Globus pallidus (tissue), 1 donor: ENCODE data around the gene NCKIPSD.

Experiments used
- DNase-seq: peaks from one replicate; pipeline ENCODE4 v3.0.0-alpha.2; 2015; ENCODE audit warnings: low spot score

The NCKIPSD gene

DNA sequence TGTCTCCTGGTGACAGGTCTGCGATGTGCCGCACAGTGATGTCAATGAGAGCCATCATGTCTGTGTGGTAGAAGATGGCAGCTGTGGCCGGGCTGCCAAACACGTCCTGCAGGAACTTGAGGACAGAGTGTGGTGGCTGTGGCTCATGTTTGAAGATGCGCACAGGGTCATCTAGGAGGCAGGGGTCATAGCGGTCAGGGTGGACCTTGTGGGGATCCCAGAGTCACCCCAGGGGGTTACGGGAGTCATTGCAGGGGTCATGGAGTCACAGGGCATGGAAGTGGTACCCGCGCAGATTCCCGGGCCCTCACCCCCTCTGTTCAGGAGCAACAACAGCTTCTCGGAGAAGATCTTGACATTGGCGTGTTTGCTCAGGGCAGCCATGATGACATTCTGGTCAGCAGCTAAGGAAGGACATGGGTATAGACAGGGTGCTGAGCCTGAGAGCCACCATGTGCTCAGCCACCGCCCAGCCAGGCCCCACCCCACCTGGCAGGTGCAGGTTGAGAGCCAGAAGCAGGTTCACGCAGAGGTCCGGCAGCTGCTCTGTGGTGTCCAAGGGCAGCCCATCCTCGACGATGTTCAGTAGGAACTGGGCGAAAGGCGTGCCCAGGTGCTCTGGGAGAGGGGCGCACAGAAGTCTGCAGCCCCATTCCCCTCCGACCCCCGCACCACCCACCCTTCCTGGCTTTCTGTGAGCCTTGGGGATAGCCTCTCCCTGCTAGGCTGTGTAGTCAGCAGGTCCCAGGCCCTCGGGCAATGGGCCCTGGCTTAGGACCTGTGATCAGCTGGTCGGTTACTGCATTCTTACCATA lies 6.9 kb downstream of the NCKIPSD start:
- DNase-seq: no peak

DNA sequence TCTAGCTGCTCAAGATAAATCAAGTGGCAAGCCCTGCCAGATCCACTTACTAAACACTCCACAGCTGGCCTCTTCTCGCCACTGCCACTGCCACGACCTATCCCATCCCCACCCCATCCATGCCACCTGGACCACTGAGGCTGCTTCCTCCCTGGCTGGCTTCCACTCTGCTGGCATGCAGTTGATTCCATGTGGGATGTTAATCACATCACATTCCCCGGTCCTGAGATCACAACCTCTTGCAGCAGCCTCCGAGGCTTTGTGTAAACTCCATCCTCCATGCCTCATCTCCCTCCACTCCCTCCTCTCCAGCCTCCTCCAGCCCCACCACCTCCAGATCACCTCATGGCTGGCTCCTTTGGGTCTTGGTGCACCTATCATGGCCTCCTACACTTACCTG lies 7.7 kb downstream of the NCKIPSD start:
- no peak for DNase-seq

DNA sequence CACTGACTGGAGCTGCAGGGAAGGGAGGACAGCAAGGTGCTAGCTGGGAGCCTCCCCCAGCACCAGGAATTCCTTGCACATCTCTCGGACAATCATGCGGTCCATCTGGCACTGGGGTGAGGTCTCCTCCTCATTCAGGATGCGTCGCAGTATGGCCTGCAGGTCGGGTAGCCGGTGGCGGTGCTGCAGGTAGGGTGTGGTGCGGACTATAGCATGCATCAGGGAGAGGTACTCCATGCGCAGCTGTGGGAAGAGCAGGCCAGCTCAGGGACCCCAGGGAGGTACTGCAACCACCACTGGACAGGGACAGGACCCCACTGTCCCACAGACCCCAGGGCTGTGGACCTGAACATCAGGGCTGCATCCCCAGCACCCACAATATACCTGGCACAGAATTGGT lies 11.2 kb downstream of the NCKIPSD start:
- no peak for DNase-seq

DNA sequence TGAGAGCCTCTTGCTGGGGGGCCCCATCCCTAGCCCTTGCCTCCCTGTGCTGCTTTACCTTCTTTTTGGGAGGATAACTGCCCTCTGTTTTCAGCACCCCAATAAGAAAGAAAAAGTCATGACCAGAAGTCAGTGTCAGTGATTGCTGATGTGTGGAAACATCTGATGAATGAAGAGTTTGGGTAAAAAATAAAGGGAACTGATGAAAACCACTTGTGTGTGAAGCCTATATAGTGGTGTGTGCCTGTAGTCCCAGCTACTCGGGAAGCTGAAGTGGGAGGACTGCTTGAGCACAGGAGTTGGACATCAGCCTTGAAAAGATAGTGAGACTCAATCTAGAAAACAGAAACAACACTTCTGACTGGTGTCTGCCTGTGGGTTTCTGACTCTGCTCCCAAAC lies 13.2 kb downstream of the NCKIPSD start:
- DNase-seq: no peak

DNA sequence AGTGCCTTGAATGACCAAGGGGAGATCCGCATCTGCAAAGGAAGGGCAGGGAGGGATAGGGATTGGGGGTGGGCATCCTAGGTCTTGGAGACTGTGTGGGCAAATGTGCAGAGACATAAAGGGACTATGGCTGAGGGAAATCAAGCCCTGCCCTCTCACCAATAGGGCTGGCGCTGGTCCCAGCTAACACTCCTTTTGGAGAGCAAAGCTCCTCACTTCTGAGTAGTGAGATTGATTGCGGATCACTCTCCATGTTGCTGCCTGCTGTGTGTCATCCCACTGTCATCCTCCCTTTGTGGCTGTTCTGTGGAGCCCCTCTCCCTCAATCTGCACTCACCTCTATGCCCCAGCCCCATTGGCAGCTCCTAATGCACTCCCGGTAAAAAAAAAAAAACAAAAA lies 20.8 kb downstream of the NCKIPSD start:
- DNase-seq: no peak

DNA sequence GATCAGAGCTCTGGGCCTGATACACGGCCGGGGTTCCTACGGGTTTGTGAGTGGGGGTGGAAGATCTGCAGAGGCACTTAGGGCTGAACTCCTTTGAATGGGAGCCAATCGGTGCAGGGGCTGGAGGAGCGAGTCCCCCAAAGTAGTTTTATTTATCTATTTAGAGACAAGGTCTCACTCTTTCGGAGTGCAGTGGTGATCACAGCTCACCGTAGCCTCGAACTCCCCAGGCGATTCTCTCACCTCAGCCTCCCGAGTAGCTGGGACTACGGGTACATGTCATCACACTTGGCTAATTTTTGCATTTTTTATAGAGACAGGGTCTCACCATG lies 21.4 kb downstream of the NCKIPSD start:
- no peak for DNase-seq

DNA sequence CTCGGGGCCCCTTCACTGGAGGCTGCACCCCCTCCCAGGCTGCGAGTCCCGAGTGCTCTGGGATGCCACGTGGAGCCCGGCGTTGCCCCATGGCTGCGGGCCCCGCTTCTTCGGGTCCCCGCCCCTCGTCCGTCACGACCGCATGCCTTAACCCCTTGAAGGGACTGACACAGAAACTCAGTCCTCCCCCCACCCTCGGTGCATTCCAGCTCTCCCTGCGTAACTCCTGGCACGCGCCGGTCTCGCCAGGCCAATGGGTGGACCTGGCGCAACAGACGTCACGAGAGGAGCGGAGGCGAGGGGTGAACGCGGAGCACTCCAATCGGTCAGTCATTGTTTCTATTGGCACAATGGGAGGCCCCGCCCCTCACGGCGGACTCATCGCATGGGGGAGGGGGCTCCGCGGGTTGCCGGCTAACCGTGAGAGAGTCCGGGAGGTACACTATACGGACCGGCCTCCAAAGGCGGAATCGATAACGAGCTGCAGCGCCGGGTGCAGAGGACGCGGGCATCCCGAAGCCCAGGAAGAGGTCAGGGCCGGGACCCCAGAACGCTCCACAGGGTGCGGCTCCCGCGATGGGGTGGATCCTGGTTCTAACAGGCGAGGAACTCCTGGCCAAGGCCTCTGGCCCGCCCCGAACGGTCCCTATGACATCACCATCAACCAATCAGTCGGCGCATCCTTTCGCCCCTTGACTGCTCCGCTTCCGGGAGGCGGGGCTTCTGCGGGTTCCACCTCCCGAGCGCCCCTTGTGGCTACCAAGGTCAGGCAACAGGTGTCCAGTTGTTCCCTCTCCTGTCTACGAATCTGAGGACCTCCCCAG lies 22.0 kb downstream of the NCKIPSD start:
- peak; percentile 97 for DNase-seq

DNA sequence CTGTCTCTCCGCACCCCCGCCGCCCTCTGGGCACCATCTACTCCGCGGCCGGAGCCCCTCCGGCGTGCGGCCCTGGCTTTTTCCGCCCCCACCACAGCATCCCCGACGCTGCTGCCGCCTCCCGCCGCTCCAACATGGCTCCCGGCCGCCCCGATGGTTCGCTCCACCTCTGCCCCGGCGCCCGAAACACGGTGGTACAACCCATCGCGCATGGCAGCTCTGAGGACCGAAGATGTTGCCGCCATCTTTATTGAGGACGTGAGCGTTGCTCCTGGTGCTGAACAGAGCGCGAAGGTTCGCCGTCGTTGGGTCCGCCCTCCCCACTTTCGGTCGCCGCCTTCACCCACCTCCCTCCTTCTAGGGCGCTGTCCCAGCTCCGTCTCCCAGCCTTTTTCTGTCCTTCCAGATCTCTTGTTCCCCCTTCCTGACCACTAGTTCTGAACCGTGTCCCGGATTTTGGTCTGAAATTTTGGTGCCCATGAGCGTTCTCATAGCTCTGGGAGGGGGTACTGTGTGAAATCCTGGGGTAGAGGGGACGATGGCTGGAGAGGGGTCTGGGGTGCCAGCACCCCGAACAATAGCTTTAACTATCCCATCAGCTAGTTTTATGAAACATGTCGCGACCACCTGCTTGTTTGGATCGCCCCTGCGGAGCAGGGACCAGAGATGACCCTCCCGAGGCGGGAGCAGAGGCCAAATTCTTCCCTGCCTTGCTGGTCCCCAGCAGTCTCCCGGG lies 22.8 kb downstream of the NCKIPSD start, which contains the start of gene CELSR3:
TSS of gene CELSR3 (minus strand) at position 134 of the 736 bp plus-strand sequence. CDS start 252 bp downstream, outside the sequence.
- peak; percentile 80 for DNase-seq

DNA sequence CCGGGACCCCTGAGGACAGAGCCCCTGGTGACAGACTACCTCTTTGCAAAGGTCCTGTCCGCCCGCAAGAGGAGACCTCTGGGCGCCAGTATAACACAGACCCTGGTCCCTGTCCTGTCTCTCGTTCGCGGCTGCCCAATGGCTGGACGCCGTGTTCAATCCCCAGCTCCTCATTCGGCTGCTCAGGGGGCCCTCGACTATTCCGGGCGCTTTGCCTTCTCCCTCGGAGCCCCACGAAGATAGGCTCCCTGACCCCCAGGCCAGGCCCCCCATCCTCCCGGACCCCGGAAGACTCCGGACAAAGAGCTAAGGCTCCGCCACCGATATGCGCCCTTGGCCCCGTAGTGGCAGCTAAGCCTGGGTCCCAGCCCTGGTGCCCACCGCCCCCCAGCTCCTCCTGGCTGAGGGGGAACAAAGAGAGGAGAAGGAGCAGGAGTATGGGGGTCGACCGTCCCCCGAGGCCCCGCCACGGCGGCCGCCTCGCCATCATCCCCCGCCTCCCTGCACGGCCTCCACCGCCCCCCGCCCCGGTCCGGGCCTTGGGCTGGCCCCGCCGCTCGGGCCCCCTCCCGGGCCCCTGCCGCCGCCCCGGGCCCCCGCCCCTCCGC lies 23.5 kb downstream of the NCKIPSD start:
- DNase-seq: no peak

DNA sequence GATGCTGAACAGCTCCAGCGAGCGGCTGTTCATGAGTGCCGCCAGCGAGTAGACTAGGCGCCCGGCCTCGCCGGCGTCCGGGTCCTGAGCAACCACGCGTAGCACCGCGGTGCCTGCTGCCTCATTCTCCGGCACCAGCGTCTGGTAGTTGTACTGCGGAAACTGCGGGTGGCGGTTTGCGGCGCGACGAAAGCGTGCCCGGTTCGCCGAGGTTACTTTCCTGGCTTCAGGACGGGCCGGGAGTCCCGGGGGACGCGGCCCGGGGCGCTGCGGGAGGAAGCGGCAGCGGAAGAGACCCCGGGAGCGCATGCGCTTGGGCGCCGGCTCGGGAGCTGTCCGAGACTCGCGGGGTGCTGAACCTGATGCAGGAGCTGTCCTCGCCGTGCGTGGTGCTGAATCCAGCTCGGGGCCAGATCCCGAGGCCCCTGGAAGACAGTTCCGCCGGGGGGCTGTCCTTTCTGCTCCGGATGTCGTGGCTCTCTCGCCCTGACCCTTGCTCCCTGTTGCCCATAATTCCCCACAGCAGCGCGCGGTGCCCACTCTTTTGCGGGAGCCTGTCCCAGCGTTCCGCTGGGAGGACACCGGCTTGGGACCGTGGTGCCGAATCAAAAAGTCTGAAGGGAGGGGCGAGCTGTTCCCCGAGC lies 24.1 kb downstream of the NCKIPSD start:
- peak; percentile 45 for DNase-seq

DNA sequence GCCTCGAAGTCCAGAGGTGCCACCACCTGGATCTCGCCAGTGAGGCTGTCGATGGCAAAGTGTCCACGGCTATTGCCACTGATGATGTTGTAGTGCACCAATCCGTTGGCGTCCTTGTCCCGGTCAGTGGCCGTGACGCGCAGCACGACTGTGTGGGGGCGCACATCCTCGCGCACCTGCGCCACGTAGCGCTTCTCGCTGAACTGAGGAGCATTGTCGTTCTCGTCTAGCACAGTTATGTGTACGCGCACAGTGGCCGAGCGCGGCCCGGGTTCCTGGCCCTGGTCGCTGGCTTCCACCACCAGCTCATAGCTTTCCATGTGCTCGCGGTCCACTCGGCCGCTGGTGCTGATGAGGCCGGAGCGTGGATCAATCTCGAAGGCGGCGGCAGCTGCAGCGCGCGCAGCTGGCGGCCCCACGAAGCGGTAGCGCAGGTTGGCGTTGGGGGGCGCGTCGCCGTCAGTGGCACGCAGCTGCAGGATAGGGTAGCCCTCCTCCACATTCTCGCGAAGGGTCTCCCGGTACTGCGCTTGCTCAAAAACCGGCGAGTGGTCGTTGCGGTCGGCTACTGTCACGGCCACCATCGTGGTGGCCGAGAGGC lies 24.8 kb downstream of the NCKIPSD start:
- DNase-seq: no peak

DNA sequence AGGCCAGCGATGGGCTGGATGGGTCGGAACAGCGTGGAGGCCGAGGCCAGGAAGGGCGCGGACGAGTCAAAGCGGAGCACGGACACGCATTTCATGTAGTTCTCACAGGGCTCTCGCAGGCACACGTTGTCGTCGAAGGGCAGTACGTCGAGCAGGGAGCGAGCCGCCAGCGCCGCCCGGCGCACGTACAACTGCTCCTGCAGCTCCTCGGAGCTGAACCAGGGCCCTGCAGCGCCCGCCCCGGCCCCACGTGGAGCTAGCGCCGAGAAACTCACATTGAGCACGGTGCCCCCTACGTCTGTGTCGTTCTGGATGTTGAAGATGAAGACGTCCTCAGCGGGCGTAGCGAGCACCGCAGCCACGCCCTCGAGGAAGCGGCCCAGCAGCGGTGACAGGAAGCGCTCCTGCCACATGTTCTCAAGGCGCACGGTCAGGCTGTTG lies 28.9 kb downstream of the NCKIPSD start:
- no peak for DNase-seq

DNA sequence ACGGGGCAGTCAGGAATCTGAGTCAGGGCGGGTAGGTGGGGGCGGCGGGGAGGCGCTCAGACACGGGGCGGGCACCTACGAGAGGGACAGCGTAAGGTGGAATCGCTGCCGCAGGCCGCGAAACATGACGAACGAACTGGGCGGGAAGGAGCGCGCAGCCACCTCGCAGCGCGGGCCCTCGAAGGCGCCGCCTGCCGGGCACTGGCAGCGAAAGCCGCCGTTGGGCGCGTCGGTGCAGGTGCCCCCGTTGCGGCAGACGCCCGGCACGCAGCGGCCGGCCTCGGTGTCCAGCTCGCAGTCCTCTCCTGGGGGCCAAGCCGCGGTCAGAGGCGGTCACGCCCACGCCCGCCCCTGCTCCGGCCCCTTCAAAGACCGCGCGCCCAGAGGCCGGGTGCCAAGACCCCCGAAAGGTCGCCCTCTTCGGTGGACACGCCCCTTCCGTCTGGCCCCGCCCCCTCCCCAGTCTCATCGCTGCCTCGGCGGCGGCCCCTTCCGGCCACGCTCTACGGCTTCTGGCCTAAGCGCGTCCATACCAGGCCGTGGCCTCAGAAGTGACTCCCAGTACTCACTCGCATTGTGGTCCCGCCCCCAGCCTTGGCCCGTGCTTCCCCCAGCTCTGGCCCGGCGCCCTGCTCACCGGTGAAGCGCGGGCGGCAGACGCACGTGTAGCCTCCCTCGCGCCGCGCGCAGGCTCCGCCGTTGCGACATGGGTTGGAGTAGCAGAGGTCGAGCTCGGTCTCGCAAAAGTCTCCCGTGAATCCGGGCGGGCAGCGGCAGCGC lies 29.5 kb downstream of the NCKIPSD start:
- DNase-seq: peak; percentile 36

DNA sequence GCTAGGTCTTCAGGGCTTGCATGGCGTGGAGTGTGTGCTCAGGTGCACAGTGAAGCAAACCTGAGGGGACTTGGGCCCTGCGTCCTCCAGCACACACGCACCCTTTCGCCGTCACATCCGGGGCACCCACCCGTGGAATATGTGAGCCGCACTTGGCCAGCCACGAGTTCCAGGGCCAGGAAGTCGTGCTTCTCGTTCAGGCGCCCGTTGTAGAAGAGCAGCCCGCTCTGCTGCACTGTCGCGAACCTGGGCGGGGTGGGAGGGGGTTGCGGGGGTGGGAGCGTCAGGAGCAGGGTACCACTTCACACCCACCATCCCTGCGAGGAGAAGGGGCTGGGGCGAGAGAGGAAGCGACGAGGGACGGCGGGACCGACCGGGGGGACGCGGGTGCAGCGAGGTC lies 30.1 kb downstream of the NCKIPSD start:
- DNase-seq: no peak

DNA sequence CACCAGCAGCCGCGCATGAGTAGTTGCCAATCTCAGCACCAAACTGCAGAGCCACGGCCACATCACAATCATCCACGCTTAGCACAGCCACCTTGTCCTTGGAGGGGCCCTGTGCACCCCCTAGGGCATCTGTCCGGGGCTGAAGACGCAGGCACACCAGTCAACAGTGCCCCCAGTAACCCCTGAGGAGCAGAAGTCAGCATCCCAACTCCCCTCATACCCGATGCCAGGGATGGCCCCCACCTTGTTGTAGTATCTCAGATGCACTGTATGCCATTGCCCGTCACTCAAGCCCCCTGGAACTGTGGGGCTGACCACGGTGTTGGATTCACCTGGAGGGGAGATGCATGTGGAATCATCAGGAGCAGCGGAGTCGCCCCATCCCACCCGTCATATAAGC lies 30.7 kb downstream of the NCKIPSD start:
- DNase-seq: no peak

DNA sequence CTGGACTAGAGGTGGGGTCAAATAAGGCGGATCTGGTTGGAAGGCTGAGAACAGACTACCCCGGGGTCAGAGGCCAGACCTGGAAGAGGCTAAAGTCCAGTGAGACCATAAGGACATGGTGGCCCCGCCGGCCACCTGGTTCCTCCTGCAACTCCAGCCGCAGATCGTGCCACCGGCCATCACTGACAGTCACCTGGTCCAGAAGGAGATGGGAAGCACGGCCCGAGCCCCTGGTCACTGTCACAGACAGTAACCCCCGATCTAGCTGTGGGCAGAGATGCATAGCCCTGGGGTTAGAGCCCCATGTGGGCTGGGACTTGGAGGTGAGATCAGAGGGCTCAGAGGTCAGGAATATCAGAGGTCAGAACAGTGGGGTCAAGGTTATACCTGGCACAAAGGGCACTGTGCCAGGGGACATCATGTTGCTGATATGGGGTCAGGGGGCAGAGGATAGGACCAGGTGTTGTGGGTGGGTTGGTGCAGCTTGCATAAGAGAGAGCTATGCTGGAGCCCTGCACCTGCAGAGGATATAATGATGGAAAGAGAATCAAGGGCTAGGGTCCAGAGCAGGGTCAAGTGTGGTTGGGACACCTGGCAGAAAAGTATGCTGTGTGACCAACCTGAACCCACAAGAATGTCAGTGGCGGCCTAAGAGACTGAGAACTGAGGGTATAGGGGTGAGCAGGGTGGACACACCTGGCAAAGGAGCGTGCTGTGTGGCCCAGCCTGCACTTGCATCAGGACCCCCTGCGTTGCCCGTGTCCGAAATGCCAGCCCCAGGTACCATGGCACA lies 32.6 kb downstream of the NCKIPSD start:
- no peak for DNase-seq

DNA sequence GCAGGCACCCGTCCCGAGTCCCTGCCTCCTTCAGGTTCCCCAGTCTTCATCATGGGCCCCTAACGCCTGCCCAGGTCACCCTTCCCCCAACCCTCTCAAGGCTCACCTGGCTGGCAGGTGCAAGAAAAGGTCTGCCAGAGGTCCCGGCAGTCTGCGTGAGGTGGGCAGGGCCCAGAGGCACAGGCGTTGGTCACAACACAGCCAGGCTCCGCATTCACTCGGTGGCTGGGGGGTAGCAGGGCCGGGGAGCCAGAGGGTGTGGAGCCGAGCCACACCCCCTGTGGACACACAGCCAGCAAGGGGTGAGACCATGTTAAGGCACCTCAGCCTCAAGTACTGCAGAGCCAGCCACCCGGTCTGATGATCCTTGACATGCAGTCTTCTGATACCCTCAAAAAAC lies 33.9 kb downstream of the NCKIPSD start:
- DNase-seq: no peak

DNA sequence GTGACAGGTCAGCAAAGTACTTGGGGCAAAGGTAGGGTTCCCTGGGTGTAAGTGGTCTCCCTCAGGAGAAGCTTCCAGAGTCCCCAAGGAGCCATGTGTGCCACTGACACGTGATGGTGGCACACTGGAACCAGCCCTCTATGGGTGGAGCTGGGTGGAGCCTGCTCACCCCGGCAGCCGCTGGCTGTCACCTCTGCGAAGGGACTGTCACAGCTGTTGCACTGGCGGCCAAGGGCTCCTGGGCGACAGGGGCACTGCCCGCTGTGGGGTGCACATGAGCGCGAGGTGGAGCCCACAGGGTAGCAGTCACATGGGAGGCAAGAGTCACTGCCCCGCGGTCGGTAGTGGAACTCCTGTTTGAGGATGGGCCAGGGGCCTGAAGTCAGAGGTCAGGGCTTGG lies 35.0 kb downstream of the NCKIPSD start:
- no peak for DNase-seq

DNA sequence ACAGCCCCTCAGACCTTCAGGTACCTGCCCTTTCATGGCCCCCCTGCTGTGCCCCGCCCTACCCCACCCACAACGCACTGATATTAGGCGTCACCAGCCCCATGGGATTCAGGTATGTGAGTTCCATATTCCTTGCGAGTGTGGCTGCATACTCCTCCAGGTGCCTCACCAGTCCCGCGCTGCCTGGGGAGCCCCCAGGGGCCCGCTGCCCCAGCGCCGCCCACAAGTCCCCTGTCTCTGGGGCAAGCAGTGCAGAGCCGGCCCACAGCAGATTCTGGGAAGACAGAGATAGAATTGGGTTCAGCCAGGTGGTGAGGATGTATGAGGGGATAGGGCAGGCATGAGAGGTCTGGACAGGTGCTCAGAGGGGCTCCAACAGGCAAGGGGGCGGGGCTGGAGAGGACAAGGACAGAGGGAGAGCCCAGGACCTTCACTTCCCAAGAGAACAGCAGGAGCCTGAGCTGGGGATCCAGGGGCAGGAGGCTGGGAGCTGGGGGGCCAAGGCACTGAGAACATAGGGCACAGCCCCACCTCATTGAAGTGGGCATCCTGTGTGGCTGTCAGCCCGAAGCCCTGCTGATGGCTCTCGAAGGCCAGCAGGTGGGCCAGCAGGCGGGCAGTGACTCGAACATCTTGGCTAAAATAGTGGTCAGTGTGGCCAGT lies 37.4 kb downstream of the NCKIPSD start:
- no peak for DNase-seq
